HUES64 (cell line): ENCODE results near the gene MORC2.

Source experiments
- H3K27ac ChIP-seq: 2 replicates; pipeline ENCODE4 v1.7.0; 2013; ENCODE audit warnings: low read depth, low read length, inconsistent platforms
- H3K27me3 ChIP-seq: 2 replicates; pipeline ENCODE4 v1.6.1; 2013; ENCODE audit warnings: mild to moderate bottlenecking, low read length; ENCODE audit not compliant: insufficient read depth
- H3K36me3 ChIP-seq: 2 replicates; pipeline ENCODE4 v1.6.1; 2013; ENCODE audit warnings: mild to moderate bottlenecking, low read length; ENCODE audit not compliant: insufficient read depth
- H3K4me1 ChIP-seq: 2 replicates; pipeline ENCODE4 v1.6.1; 2013; ENCODE audit warnings: mild to moderate bottlenecking, low read length, moderate library complexity; ENCODE audit not compliant: insufficient read depth
- H3K4me3 ChIP-seq: 2 replicates; pipeline ENCODE4 v1.5.1; 2013; ENCODE audit warnings: mild to moderate bottlenecking, low read length, moderate library complexity
- H3K9ac ChIP-seq: 2 replicates; pipeline ENCODE4 v1.6.1; 2013; ENCODE audit warnings: mild to moderate bottlenecking, low read depth, low read length
- H3K9me3 ChIP-seq: 2 replicates; pipeline ENCODE4 v1.6.1; 2013; ENCODE audit warnings: low read depth, low read length; ENCODE audit not compliant: insufficient read depth
- WGBS: fragments of 150-250, 120-280 bp; methylation state at CpG from one replicate; pipeline ENCODE4 v1.1.7; 2013; ENCODE audit warnings: missing lambda C conversion rate; 5-methylcytosine and 5-hydroxymethylcytosine counted together

Gene MORC2

DNA sequence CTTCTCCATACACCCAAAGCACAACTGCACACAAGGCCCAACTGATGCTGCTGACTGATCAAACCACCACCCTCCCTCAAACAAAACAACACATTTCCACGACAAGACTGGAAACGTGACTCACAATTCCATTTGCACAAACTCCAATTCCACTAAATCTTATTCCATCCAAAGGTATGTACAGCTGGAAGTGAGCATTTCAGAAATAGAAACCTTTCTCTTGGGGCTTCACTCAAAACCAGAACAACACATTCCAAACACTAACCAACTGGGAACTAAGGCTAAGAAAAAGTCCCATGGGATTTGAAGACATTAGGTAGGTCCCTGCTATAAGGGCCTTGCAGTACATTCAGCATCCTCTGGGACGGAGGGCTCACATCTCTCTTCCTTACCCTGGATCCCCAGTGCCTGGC, 19.6 kb downstream of the MORC2 start:
- Histone ChIP-seq H3K27ac (no peak overlapping the region), H3K27me3 (no peaks in the 10 kb centered on the region), H3K36me3 (peaks cover 98% of the 10 kb centered on the region), H3K4me1 (no peaks in the 10 kb centered on the region), H3K9ac (no peak overlapping the region), H3K9me3 (no peaks in the 10 kb centered on the region), H3K4me3 (no peak overlapping the region)
- WGBS = 85% methylated on average over 3 of the region's 3 CpGs

DNA sequence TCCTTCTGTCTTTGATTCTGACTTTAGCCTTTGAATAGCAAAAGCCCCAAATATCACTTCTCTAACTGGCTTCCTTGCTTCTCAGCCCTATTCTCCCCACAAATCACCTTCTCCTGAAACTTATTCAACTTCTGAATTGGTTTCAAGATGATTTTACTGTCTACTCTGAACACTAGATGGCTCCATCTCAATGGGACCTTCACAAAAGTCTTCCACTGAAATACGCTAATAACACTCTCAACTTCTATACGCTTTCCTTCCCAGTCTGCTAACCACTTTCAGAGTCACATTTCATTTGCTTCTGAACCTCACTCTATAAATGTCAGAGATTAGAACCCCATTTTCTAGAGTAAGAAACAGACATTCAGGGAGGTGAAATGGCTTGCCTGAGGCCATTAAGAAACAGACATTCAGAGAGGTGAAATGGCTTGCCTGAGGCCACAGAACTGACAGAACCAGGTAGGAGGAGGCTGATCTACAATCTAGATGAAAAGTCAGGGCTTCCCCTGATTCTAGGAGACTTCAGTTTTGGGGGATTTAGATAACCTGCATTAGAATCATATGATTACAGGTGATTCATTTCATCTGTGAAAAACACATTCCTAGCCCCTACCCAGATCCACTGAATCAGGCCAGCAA, 20.6 kb downstream of the MORC2 start:
- H3K36me3 ChIP-seq = peaks cover 98% of the 10 kb centered on the region
- H3K9ac ChIP-seq = no peak overlapping the region
- H3K9me3 ChIP-seq = no peaks in the 10 kb centered on the region
- H3K27me3 ChIP-seq = no peaks in the 10 kb centered on the region
- H3K27ac ChIP-seq = no peak overlapping the region
- WGBS = 80% methylated on average over 2 of the region's 2 CpGs
- H3K4me1 ChIP-seq = no peaks in the 10 kb centered on the region
- no peak overlapping the region for H3K4me3 ChIP-seq

DNA sequence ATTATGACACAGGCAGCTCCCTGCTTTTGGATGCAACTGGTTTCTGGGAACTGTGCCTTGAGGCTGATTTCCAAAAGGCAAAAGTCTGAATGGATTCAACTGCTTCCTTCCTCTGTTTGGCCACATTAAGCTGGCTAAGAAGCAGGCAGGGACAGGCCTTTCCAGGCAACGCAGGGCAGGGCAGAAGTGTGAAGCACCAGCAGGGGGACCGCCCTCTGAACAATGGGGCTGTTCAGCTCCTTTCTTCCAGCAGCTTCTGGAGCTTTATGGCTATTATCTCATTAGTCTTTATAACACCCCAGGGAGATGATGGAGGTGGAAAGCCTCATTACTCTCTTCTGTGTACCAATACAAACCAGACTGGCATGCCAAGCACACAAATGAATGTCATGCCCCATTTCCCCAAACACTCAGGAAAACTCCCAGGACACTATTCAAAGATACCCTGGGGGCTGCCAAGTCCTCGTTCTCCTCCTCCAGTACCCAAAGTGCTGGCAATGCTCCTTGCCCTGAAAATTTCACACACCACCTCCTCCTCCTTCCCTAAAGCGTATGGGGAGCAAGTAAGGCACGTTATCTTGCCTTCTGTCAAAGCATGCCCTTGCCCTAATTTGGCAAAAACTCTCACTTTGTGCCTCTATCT, 21.3 kb downstream of the MORC2 start:
- Histone ChIP-seq H3K9me3 (no peaks in the 10 kb centered on the region), H3K27ac (no peak overlapping the region), H3K27me3 (no peaks in the 10 kb centered on the region), H3K36me3 (peaks cover 97% of the 10 kb centered on the region), H3K4me1 (no peaks in the 10 kb centered on the region), H3K4me3 (no peak overlapping the region), H3K9ac (no peak overlapping the region)
- WGBS = 86% methylated on average over 5 of the region's 5 CpGs

DNA sequence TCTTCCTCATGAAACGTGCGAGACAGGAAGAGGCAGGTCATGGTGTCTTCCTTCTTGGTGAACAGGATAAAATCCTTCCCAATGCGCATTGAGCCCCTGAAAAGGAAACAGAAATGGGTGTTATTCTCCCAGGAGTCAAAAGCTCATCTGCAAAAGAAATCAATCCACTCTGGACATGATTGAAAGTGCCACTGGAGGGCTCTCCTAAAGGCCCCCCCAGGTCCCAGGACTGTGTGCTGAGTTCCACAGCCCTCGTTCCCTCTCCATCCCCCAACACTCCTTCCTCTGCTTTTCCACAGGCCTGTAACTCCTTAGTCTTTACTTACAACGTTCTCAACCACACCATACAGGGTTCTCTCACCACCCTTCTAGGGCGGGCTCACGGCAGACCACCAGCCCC, 22.2 kb downstream of the MORC2 start:
- H3K9ac ChIP-seq = 0 out of 2 replicates have a peak overlapping the region, but pooled peaks have one; percentile 12
- no peaks in the 10 kb centered on the region for H3K27me3 ChIP-seq
- H3K4me3 ChIP-seq = no peak overlapping the region
- H3K4me1 ChIP-seq = no peaks in the 10 kb centered on the region
- WGBS = 88% methylated on average over 7 of the region's 7 CpGs
- H3K36me3 ChIP-seq = peaks cover 97% of the 10 kb centered on the region
- no peaks in the 10 kb centered on the region for H3K9me3 ChIP-seq
- no peak overlapping the region for H3K27ac ChIP-seq

DNA sequence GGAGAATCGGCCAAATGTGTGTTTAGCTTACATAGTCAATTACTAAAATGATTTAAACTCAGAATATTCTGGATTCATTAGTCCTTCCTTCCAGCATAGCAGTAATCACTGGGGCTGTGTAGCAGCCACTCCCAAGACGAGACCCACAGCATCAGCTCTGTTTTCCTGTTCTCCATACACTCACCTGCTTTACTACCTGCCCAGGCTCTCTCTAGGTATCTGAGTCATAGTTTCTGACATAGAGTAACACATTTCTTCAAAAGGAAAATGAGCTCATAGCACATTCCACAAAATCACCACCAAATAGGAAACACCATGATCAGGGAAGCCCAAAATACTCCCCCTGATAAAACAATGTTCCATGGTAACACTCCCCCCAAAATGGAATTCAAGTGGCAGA, 22.9 kb downstream of the MORC2 start:
- no peak overlapping the region for H3K27ac ChIP-seq
- no peaks in the 10 kb centered on the region for H3K27me3 ChIP-seq
- H3K9ac ChIP-seq = no peak overlapping the region
- peaks cover 97% of the 10 kb centered on the region for H3K36me3 ChIP-seq
- H3K9me3 ChIP-seq = no peaks in the 10 kb centered on the region
- no peaks in the 10 kb centered on the region for H3K4me1 ChIP-seq
- WGBS = 87% methylated on average over 2 of the region's 2 CpGs
- no peak overlapping the region for H3K4me3 ChIP-seq

DNA sequence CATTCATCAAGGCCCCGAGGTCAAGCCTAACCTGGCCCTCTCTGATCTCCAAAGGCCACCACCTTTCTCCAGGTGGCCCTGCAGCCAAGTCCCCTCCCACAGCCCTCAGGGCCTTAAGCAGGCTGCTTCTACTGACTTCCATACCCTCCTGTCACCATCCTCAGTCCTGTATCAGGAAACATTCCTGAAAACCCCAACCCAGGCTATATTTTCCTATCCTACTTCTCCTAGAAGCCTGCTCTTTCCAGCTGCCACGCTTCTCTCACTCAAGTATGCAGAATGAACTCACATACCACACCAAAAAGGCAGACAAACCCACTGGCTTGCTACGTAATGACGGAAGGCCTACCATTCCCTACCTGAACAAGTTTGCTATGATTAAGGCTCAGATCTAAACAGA, 23.6 kb downstream of the MORC2 start:
- 93% methylated on average over 4 of the region's 4 CpGs for whole genome bisulfite sequencing
- peaks cover 97% of the 10 kb centered on the region for H3K36me3 ChIP-seq
- H3K4me1 ChIP-seq = no peaks in the 10 kb centered on the region
- H3K27me3 ChIP-seq = no peaks in the 10 kb centered on the region
- H3K9me3 ChIP-seq = no peaks in the 10 kb centered on the region
- H3K4me3 ChIP-seq = no peak overlapping the region
- no peak overlapping the region for H3K27ac ChIP-seq
- H3K9ac ChIP-seq = no peak overlapping the region

DNA sequence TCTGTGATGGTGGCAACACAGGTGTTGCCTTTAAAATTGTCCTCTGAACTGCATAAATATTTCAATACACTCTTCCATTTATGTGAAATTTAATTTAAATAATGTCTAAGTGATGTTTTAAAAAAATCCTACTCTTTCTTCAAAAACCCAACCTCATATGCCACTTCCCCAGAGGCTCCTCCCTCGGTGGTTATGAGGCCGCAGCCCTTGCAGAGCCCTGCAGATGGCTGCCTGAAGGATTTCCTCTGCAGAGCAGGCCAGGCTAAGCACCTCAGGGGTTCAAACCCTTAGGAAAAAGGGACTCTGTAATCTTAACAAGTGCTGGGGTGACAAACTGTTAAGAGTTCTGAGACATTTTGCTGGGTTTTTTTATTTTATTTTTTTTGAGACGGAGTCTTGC, 25.2 kb downstream of the MORC2 start:
- Histone ChIP-seq H3K4me3 (no peak overlapping the region), H3K27ac (no peak overlapping the region), H3K9ac (no peak overlapping the region), H3K9me3 (no peaks in the 10 kb centered on the region), H3K27me3 (no peaks in the 10 kb centered on the region), H3K36me3 (peaks cover 96% of the 10 kb centered on the region), H3K4me1 (no peaks in the 10 kb centered on the region)
- WGBS = 98% methylated on average over 3 of the region's 3 CpGs

DNA sequence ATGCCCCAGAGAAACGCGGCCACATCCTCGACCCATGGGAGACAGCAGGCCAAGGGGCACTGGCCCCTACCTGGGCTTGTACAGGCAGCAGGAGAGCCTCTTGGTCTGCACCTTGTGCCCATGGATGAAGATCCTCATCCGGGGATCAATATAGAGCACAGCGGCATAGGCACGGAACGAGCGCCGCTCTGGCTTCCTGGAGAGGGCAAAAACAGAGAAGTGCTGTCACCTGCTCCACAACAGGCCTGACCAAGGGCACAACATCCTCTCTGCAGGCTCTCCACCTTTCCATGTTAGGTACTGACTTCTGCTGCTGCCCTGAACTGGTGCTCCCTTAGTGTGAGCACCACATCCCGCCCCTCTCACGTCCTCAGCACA, 27.2 kb downstream of the MORC2 start:
- H3K4me1 ChIP-seq = no peaks in the 10 kb centered on the region
- H3K27ac ChIP-seq = no peak overlapping the region
- H3K27me3 ChIP-seq = no peaks in the 10 kb centered on the region
- H3K9me3 ChIP-seq = no peaks in the 10 kb centered on the region
- H3K36me3 ChIP-seq = peaks cover 98% of the 10 kb centered on the region
- H3K4me3 ChIP-seq = no peak overlapping the region
- no peak overlapping the region for H3K9ac ChIP-seq
- WGBS = 94% methylated on average over 11 of the region's 11 CpGs

DNA sequence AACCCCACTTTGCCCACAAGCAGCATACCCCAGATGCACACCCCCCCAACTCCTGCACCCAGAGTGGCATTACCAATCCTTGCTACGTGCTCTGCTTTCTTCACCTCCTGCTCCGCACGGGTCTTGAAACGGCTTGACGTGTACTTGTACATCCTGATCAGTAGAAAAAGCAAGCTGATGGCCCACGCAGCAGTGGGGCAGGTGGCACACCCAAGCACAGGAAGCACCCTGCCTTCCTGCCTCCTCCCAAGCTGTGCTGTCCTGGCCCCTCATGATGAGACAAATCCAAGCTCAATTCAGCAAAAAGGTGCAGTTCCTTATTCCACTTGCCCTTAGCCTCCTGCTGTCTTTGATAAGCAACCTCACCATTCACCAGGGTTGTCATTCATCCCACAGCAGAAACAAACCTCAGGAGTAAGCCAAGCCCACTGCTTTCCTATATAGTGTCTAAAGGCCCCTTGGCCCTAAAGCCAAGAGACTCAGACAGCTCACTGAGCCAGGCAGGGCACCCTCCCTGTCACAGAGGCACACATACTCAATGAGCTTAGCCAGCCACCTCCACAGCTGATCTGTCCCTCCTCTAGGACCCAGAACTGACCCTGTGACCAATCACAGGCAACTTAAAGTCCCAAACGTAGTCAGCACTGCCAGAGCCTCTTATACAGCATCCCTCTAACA, 27.8 kb downstream of the MORC2 start:
- Histone ChIP-seq H3K4me1 (no peaks in the 10 kb centered on the region), H3K36me3 (peaks cover 98% of the 10 kb centered on the region), H3K9me3 (no peaks in the 10 kb centered on the region), H3K4me3 (no peak overlapping the region), H3K27me3 (no peaks in the 10 kb centered on the region), H3K9ac (no peak overlapping the region), H3K27ac (no peak overlapping the region)
- WGBS = 95% methylated on average over 7 of the region's 7 CpGs

DNA sequence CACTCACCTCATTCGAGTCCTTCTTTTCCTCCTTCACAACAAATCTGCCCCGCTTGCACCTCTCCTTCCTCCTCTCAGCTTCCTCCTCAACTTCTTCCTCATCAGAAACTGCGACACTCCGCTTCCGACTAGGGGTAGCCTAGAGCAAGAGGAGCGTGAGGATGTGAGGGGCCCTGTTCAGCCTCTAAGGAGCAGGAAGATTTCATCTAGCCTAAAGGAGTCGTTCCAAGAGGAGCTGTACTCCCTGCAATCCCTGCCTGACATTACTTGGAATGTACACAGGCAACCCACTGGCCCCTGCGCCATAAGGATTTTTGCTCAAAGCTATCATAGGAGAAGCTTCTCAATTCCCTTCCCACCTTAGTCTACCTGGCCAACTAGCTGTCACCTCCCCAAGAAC, 34.5 kb downstream of the MORC2 start:
- H3K4me1 ChIP-seq = no peaks in the 10 kb centered on the region
- 96% methylated on average over 8 of the region's 8 CpGs for WGBS
- no peak overlapping the region for H3K9ac ChIP-seq
- H3K36me3 ChIP-seq = peaks cover 96% of the 10 kb centered on the region
- H3K4me3 ChIP-seq = no peak overlapping the region
- H3K27ac ChIP-seq = no peak overlapping the region
- H3K9me3 ChIP-seq = no peaks in the 10 kb centered on the region
- H3K27me3 ChIP-seq = no peaks in the 10 kb centered on the region

DNA sequence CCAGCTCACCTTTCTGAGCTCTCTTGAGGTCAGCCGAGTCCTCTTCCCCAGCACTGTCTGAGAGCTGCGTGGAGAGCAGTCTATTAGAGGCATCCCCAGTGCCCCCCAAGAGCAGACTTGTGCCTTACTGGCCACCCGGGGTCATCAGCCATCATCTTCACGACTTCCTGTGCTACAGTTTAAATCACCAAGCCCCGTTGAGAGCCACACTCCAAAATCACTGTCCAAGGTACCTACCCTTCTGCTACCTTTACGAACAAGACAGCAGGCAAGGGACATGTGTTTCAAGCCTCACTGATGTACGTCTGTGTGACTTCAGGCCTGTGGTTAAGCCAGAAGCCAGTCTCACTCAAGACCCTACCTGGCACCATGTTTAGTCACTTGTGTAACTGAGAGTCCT, 35.1 kb downstream of the MORC2 start:
- Histone ChIP-seq H3K4me1 (no peaks in the 10 kb centered on the region), H3K9ac (no peak overlapping the region), H3K27me3 (no peaks in the 10 kb centered on the region), H3K4me3 (no peak overlapping the region), H3K36me3 (peaks cover 98% of the 10 kb centered on the region), H3K27ac (no peak overlapping the region), H3K9me3 (no peaks in the 10 kb centered on the region)
- WGBS = 91% methylated on average over 7 of the region's 7 CpGs
